H9 (cell line): ENCODE results near the gene MATN4. TPM values are rescaled to one million over a fixed set of nuclear protein-coding genes. Genes with fewer than 3 reads are reported as not detected.

Experiments
- DNase-seq: peaks from one replicate; pipeline ENCODE4 v3.0.0-alpha.2; 2017
- H2AFZ ChIP-seq: one replicate; pipeline ENCODE4 v1.6.1; 2013; ENCODE audit warnings: mild to moderate bottlenecking, low read length, control low read depth, moderate library complexity
- H2AK5ac ChIP-seq: 2 replicates; pipeline ENCODE4 v1.6.1; 2013; ENCODE audit warnings: low read length, control low read depth, mixed read lengths; ENCODE audit not compliant: insufficient read length
- H2BK120ac ChIP-seq: one replicate; pipeline ENCODE4 v1.6.1; 2013; ENCODE audit warnings: low read depth, mild to moderate bottlenecking, low read length, control low read depth, inconsistent platforms; ENCODE audit not compliant: poor library complexity, severe bottlenecking
- H2BK12ac ChIP-seq: 2 replicates; pipeline ENCODE4 v1.6.1; 2013; ENCODE audit warnings: low read length, control low read depth, mixed read lengths, low read depth; ENCODE audit not compliant: insufficient read length
- H2BK15ac ChIP-seq: 2 replicates; pipeline ENCODE4 v1.6.1; 2013; ENCODE audit warnings: low read depth, low read length, control low read depth
- H2BK20ac ChIP-seq: one replicate; pipeline ENCODE4 v1.6.1; 2013; ENCODE audit warnings: low read depth, mild to moderate bottlenecking, low read length, control low read depth, inconsistent platforms; ENCODE audit not compliant: poor library complexity, severe bottlenecking
- H2BK5ac ChIP-seq: 2 replicates; pipeline ENCODE4 v1.6.1; 2013; ENCODE audit warnings: low read length, control low read depth, mixed read lengths; ENCODE audit not compliant: insufficient read length
- H3K14ac ChIP-seq: 2 replicates; pipeline ENCODE4 v1.6.1; 2013; ENCODE audit warnings: low read length, control low read depth; ENCODE audit not compliant: insufficient read depth
- H3K18ac ChIP-seq: 2 replicates; pipeline ENCODE4 v1.6.1; 2013; ENCODE audit warnings: low read depth, mild to moderate bottlenecking, mixed read lengths, low read length, control low read depth; ENCODE audit not compliant: insufficient read length
- H3K23ac ChIP-seq: 2 replicates; pipeline ENCODE4 v1.6.1; 2013; ENCODE audit warnings: low read length, control low read depth, mixed read lengths, low read depth; ENCODE audit not compliant: insufficient read length
- H3K23me2 ChIP-seq: 2 replicates; pipeline ENCODE4 v1.6.1; 2013; ENCODE audit warnings: low read depth, mild to moderate bottlenecking, mixed read lengths, low read length, control low read depth; ENCODE audit not compliant: insufficient read length, poor library complexity, severe bottlenecking
- H3K27ac ChIP-seq: 2 replicates; pipeline ENCODE4 v1.5.1; 2013; ENCODE audit warnings: low read length, control low read depth, mixed read lengths, low read depth; ENCODE audit not compliant: insufficient read length
- H3K27me3 ChIP-seq: 2 replicates; pipeline ENCODE4 v1.6.1; 2013; ENCODE audit warnings: low read length, control low read depth, inconsistent platforms; ENCODE audit not compliant: insufficient read depth
- H3K4ac ChIP-seq: 2 replicates; pipeline ENCODE4 v1.6.1; 2013; ENCODE audit warnings: low read depth, mild to moderate bottlenecking, control low read depth, inconsistent platforms, low read length, moderate library complexity
- H3K4me1 ChIP-seq: 2 replicates; pipeline ENCODE4 v1.6.1; 2013; ENCODE audit warnings: low read length, control low read depth, inconsistent platforms; ENCODE audit not compliant: insufficient read depth
- H3K4me2 ChIP-seq: 2 replicates; pipeline ENCODE4 v1.6.1; 2013; ENCODE audit warnings: low read length, control low read depth, mixed read lengths; ENCODE audit not compliant: insufficient read length, insufficient read depth
- H3K56ac ChIP-seq: 2 replicates; pipeline ENCODE4 v1.6.1; 2013; ENCODE audit warnings: low read depth, mild to moderate bottlenecking, mixed read lengths, low read length, control low read depth; ENCODE audit not compliant: insufficient read length
- H3K79me1 ChIP-seq: 2 replicates; pipeline ENCODE4 v1.6.1; 2013; ENCODE audit warnings: low read depth, mild to moderate bottlenecking, moderate library complexity, low read length, control low read depth, inconsistent platforms; ENCODE audit not compliant: insufficient read depth, poor library complexity, severe bottlenecking
- H3K79me2 ChIP-seq: 2 replicates; pipeline ENCODE4 v1.6.1; 2013; ENCODE audit warnings: low read length, control low read depth, inconsistent platforms; ENCODE audit not compliant: insufficient read depth
- H3K9ac ChIP-seq: 2 replicates; pipeline ENCODE4 v1.6.1; 2013; ENCODE audit warnings: low read length, control low read depth, mixed read lengths; ENCODE audit not compliant: insufficient read length; ENCODE audit errors: extremely low read depth
- H3K9me3 ChIP-seq: one replicate; pipeline ENCODE4 v1.6.1; 2013; ENCODE audit warnings: low read depth, low read length, inconsistent platforms; ENCODE audit not compliant: control insufficient read depth
- H3T11ph ChIP-seq: one replicate; pipeline ENCODE4 v1.6.1; 2013; ENCODE audit warnings: mild to moderate bottlenecking, low read length, control low read depth, inconsistent platforms
- H4K20me1 ChIP-seq: one replicate; pipeline ENCODE4 v1.6.1; 2013; ENCODE audit not compliant: control insufficient read depth, insufficient read length, insufficient read depth
- H4K5ac ChIP-seq: 2 replicates; pipeline ENCODE4 v1.6.1; 2013; ENCODE audit warnings: low read depth, mild to moderate bottlenecking, mixed read lengths, low read length, control low read depth; ENCODE audit not compliant: insufficient read length
- H4K8ac ChIP-seq: replicated peaks from 2 replicates; pipeline ENCODE4 v1.6.1; 2013; ENCODE audit warnings: low read length, control low read depth, mixed read lengths, low read depth; ENCODE audit not compliant: insufficient read length
- H4K91ac ChIP-seq: 2 replicates; pipeline ENCODE4 v1.6.1; 2013; ENCODE audit warnings: low read depth, mild to moderate bottlenecking, moderate library complexity, mixed read lengths, low read length, control low read depth; ENCODE audit not compliant: insufficient read length
- H3K27ac Mint-ChIP-seq, 3 experiments: 2 replicates in 2 of 3; 3 replicates in 1 of 3; pipeline ENCODE4 v1.8.0; 2020 to 2021; ENCODE audit warnings: mixed read lengths in 3 of 3, mild to moderate bottlenecking in 1 of 3, moderate library complexity in 1 of 3
- H3K27me3 Mint-ChIP-seq: 2 replicates; pipeline ENCODE4 v1.8.0; 2021; ENCODE audit warnings: low read depth, mild to moderate bottlenecking, moderate library complexity, mixed read lengths
- H3K36me3 Mint-ChIP-seq, 3 experiments: 2 replicates in 2 of 3; 3 replicates in 1 of 3; pipeline ENCODE4 v1.8.0; 2020 to 2021; ENCODE audit warnings: low read depth in 3 of 3, mixed read lengths in 3 of 3; ENCODE audit not compliant: insufficient read depth in 1 of 3
- H3K4me1 Mint-ChIP-seq, 2 experiments: 2 replicates each; pipeline ENCODE4 v1.8.0; 2020; ENCODE audit warnings: mixed read lengths in 2 of 2
- H3K4me3 Mint-ChIP-seq, 2 experiments: 2 replicates in 1 of 2; 3 replicates in 1 of 2; pipeline ENCODE4 v1.8.0; 2020 to 2021; ENCODE audit warnings: mild to moderate bottlenecking in 2 of 2, mixed read lengths in 2 of 2, moderate library complexity in 1 of 2
- H3K9me3 Mint-ChIP-seq, 2 experiments: 2 replicates in 1 of 2; 3 replicates in 1 of 2; pipeline ENCODE4 v1.8.0; 2020; ENCODE audit warnings: mild to moderate bottlenecking in 2 of 2, mixed read lengths in 2 of 2, moderate library complexity in 1 of 2
- WGBS: extraction: QIAGEN DNeasy Blood & Tissue Kit; methylation state at CpG from one replicate; pipeline ENCODE4 v1.1.7; 2013; ENCODE audit warnings: missing lambda C conversion rate, low lambda C conversion rate, mixed read lengths; ENCODE audit not compliant: insufficient read length; ENCODE audit errors: extremely low coverage; 5-methylcytosine and 5-hydroxymethylcytosine counted together
- total RNA-seq: library from RNA; stranded (reverse); gene quantifications from 2 replicates; pipeline ENCODE4 v1.2.1, GENCODE V29; 2021
- TF ChIP-seq, protein P1 (sequence below): fragments of 200-600 bp; sonication (generic); conservative IDR thresholded peaks from 3 replicates; pipeline ENCODE4 v1.8.0; 2021; ENCODE audit warnings: antibody characterized with exemption, mild to moderate bottlenecking

The MATN4 gene
- total RNA-seq, 1 experiment from 2014 or later = 0.11 TPM

DNA sequence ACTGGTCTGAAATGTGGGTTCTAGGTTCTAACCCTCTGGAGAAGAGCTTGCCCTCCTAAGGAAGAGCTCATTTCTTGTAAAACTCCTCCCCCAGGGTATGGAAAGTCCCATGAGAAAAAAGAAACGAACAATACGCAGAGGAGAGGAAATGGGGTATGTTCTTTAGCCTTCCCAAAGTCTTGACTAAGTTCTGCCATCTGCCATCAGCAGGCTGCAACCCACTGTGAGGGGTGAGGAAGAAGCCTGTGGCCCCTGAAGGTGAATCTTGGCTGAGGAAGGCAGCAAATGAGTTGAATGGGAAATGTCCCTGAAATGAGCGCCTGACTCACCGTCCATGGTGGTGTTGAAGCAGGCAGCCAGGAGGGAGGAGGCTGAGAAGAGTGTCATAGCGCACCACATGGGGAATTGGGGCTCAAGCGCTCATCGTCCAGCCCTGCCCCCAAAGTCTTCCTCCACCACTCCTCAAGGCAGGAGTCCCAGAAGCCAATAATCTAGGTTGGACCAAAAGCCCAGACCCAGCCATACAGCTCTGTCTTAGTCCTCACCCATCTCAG, 10.4 kb upstream of the MATN4 start:
- H3K79me1 ChIP-seq = no peaks in the 10 kb centered on the region
- no peaks in the 10 kb centered on the region for H3K27me3 ChIP-seq
- no peak overlapping the region for H2AK5ac ChIP-seq
- no peak overlapping the region for H2BK120ac ChIP-seq
- no peak for DNase-seq
- no peak overlapping the region for H3K18ac ChIP-seq
- H3K23me2 ChIP-seq = no peaks in the 10 kb centered on the region
- no peak overlapping the region for H2BK15ac ChIP-seq
- no peak overlapping the region for H3K14ac ChIP-seq
- Mint-ChIP-seq H3K27me3 (peaks cover 10% of the 10 kb centered on the region), H3K27ac (no peak overlapping the region), H3K36me3 (no peaks in the 10 kb centered on the region), H3K4me1 (peaks cover 2 to 7% of the 10 kb centered on the region in 2 experiments; a peak in 1 of 4 replicates), H3K9me3 (no peaks in the 10 kb centered on the region), H3K4me3 (no peak overlapping the region)
- no peak overlapping the region for H3K4ac ChIP-seq
- no peak overlapping the region for H3K4me2 ChIP-seq
- H4K8ac ChIP-seq = no peak overlapping the region
- no peak overlapping the region for H3K56ac ChIP-seq
- H2AFZ ChIP-seq = no peak overlapping the region
- H2BK5ac ChIP-seq = no peak overlapping the region
- TF ChIP-seq, protein P1, sequence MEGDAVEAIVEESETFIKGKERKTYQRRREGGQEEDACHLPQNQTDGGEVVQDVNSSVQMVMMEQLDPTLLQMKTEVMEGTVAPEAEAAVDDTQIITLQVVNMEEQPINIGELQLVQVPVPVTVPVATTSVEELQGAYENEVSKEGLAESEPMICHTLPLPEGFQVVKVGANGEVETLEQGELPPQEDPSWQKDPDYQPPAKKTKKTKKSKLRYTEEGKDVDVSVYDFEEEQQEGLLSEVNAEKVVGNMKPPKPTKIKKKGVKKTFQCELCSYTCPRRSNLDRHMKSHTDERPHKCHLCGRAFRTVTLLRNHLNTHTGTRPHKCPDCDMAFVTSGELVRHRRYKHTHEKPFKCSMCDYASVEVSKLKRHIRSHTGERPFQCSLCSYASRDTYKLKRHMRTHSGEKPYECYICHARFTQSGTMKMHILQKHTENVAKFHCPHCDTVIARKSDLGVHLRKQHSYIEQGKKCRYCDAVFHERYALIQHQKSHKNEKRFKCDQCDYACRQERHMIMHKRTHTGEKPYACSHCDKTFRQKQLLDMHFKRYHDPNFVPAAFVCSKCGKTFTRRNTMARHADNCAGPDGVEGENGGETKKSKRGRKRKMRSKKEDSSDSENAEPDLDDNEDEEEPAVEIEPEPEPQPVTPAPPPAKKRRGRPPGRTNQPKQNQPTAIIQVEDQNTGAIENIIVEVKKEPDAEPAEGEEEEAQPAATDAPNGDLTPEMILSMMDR = no peak
- H2BK12ac ChIP-seq = no peak overlapping the region
- no peak overlapping the region for H3K9ac ChIP-seq
- no peak overlapping the region for H4K5ac ChIP-seq
- no peak overlapping the region for H3K23ac ChIP-seq
- no peaks in the 10 kb centered on the region for H3K9me3 ChIP-seq
- no CpG with 5 or more reads among the region's 7 CpGs for whole genome bisulfite sequencing
- no peak overlapping the region for H3K27ac ChIP-seq
- no peak overlapping the region for H2BK20ac ChIP-seq
- H3T11ph ChIP-seq = no peak overlapping the region
- no peak overlapping the region for H4K91ac ChIP-seq
- H3K4me1 ChIP-seq = no peaks in the 10 kb centered on the region
- no peaks in the 10 kb centered on the region for H4K20me1 ChIP-seq
- H3K79me2 ChIP-seq = no peaks in the 10 kb centered on the region
